HG03025 (cell line): ENCODE data around the gene FCHO2.
"Not testable (repeated sequence)": the region's sequence is repeated elsewhere in the genome, so short reads cannot be mapped to it uniquely, and the experiment has no call there.

Source experiments
- ATAC-seq: cut with Tn5 transposase; IDR thresholded peaks from one replicate; pipeline ENCODE4 v1.9.1; 2021; ENCODE audit warnings: mild to moderate bottlenecking, moderate library complexity; ENCODE audit not compliant: unreplicated experiment, low FRiP score

The FCHO2 gene, protein sequence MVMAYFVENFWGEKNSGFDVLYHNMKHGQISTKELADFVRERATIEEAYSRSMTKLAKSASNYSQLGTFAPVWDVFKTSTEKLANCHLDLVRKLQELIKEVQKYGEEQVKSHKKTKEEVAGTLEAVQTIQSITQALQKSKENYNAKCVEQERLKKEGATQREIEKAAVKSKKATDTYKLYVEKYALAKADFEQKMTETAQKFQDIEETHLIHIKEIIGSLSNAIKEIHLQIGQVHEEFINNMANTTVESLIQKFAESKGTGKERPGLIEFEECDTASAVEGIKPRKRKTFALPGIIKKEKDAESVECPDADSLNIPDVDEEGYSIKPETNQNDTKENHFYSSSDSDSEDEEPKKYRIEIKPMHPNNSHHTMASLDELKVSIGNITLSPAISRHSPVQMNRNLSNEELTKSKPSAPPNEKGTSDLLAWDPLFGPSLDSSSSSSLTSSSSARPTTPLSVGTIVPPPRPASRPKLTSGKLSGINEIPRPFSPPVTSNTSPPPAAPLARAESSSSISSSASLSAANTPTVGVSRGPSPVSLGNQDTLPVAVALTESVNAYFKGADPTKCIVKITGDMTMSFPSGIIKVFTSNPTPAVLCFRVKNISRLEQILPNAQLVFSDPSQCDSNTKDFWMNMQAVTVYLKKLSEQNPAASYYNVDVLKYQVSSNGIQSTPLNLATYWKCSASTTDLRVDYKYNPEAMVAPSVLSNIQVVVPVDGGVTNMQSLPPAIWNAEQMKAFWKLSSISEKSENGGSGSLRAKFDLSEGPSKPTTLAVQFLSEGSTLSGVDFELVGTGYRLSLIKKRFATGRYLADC

DNA sequence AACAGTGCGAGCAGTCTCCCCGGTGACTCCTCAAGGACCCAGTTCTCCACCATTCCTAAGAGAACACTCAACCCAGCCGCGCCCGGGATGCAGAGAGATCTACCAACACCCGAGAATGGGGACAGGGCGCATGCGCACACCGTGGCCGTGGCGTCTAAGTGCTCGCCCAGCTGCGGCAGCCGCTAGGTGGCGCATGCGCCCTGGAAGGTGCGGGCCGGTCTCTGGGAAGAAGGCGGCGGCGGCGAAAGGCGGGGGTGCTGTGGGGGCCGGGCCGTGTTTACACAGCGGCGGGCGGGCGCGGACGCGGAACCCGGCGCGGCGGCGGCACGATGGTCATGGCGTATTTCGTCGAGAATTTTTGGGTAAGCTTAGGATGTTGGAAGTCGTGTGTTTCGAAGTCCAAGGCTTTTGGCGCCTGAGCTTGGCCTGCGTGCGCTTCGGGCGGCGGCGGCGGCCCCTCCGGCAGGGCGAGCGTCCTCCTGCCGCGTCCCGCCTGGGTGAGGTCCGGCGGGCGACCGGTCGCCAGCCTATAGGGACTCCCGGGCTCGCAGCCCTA lies at the start of gene FCHO2:
Gene FCHO2, plus strand, starts transcription at position 274 of the 556 bp plus-strand sequence. Its CDS starts 56 bp downstream, at position 330.
- ATAC-seq: peak; percentile 84

DNA sequence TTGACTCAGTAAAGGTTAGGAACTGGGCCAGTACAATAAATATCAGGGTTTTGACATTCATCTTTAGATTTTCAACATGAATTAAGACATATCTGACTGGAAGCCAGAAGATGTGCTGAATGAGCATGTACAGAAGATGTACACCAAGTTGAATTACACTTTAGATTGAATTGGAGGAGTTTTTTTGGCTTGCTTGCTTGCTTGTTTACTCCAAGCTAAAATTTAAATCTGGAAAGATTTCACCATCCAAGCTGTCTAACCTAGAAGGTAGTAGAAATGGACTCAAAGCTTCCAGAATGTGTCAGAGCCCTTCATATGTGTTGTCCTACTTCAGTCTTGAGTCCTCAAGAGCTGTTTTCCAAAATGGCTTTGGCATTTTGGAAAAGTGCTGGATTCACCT lies 49.0 kb upstream of the FCHO2 start:
- no peak for ATAC-seq

DNA sequence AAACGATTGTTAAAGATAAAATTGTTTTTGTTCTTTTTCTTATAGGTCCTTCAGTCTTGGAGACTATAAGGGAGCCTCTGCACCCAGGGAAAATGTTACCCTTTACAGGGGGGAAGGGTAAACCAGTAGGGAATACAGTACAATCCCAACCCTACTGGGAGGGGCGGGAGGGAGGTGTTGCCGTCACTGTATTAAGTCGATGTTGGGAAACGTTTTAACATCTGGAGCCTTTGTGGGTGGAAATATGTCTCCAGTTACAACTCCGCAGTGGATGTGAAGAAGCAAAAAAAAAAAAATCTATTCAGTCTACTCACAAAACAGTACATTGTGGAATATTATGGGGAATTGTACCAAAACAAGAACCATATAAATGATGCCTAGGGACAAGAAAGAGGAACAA lies 47.2 kb upstream of the FCHO2 start:
- ATAC-seq: no peak

DNA sequence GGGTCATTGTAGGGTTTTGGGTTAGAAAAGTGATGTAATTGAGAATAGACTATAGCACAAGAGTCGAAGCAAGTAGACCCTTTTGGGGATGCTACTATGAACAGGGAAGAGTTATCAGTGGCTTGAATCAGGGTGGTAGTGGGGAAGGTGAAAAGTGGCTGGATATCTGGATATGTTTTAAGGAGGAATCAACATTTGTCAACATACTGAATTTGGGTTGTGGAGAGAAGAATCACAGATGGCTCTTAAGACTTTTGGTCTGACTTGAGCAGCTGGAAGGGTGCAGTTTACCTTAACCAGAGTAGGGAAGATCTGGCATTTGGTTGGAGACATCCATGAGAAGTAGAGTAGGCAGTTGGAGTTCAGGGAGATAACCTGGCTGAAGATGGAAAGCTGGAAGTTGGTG lies 38.5 kb upstream of the FCHO2 start:
- no peak for ATAC-seq

DNA sequence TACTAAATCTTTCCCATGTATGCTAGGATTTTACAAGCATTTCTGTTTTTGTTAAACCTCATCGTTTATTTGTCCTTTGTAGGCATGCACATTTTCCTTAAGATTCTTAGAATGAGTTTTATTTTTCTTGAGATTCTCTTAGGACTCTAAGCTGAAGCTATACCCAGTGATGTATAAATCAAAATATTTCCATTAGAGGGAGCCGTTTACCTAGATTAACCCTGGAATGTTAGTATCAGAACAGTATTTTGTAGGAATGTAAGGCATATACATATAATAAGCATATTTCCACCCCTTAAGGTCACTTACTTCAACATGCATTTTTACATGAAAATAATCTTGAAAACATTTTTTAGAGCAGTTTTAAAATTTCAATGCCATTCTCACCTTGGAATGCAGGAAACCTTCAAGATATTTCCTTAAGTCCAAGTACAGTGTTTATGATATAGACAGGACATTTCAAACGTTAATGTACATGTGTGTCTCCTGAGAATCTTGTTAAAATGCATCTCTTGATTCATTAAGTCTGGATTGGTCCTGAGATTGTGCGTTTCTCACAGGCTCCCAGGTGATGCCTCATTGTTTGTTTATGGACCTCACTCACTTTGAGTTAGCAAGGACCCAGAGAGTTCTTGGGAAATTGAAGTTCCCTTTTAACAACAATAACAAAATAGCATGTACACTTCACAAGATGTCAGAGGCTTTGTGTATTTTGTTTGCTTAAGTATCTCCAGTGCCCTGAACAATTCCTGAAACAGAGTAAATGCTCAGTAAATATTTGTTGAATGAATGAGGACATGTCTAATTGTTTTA lies 34.9 kb upstream of the FCHO2 start:
- ATAC-seq: no peak

DNA sequence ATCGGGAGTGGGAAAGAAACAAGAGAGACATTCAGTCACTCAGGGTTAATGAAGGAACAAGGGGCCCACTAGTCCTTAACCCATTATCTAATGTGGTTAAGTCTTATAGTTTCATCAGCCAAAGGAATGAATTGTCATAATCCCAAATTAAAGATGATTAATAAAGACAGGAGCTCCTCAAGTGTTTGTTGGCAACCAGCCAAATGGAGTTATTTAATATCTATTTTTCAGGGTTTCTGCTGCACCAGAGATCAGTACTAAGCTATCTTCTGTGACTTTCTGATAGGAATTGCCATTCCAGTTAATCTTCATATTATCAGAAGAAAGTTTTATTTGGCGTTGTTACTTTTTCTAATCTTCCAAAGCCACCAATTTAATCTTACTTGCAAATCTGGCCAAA lies 34.0 kb upstream of the FCHO2 start:
- no peak for ATAC-seq

DNA sequence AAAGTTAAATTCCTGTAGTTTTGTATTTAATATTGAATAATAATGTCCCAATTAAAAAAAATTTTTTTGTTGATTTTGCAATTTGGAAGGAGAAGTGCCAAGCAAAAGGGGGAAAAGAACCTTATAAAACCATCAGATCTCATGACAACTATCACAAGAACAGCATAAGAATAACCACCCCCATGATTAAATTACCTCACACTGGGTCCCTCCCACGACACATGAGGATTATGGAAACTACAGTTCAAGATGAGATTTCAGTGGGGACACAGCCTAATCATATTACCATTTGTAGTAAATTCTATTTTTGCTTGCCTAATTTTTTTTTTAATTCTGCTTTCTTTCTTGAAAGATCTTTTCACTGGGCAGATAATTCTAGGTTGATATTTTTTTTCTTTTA lies 33.4 kb upstream of the FCHO2 start:
- no peak for ATAC-seq

DNA sequence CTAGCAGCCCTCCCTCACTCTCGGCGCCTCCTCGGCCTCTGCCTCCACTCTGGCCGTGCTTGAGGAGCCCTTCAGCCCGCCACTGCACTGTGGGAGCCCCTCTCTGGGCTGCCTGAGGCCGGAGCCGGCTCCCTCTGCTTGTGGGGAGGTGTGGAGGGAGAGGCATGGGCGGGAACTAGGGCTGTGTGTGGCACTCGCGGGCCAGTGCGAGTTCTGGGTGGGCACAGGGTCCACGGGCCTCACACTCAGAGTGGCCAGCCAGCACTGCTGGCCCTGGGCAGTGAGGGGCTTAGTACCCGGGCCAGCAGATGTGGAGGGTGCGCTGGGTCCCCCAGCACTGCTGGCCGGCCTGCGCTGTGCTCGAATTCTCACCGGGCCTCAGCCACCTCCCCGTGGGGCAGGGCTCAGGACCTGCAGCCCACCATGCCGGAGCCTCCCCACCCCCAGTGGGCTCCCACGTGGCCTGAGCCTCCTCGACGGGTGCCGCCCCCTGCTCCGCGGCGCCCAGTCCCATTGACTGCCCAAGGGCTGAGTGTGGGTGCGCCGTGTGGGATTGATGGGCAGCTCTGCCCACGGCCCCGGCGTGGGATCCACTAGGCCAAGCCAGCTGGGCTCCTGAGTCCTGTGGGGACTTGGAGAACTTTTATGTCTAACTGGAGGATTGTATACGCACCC lies 30.4 kb upstream of the FCHO2 start:
- ATAC-seq: no peak

DNA sequence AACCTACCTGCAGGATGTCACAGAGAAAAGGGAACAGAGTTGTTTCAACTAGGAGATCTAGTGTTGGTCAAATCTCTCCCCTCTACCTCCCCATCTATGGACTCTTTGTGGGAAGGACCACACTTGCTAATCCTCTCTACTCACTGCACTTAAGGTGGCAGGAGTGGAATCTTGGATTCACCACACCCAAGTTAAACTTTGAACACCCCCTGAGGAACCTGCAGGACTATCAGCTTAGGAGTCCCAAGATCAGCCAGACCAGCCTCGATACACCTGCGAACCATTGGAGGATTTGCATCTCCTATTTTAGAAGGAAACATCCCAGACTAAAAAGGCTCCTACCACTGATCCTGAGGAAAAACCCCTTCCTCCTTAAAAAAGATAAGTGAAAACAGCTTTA lies 23.2 kb upstream of the FCHO2 start:
- not testable (repeated sequence) for ATAC-seq

DNA sequence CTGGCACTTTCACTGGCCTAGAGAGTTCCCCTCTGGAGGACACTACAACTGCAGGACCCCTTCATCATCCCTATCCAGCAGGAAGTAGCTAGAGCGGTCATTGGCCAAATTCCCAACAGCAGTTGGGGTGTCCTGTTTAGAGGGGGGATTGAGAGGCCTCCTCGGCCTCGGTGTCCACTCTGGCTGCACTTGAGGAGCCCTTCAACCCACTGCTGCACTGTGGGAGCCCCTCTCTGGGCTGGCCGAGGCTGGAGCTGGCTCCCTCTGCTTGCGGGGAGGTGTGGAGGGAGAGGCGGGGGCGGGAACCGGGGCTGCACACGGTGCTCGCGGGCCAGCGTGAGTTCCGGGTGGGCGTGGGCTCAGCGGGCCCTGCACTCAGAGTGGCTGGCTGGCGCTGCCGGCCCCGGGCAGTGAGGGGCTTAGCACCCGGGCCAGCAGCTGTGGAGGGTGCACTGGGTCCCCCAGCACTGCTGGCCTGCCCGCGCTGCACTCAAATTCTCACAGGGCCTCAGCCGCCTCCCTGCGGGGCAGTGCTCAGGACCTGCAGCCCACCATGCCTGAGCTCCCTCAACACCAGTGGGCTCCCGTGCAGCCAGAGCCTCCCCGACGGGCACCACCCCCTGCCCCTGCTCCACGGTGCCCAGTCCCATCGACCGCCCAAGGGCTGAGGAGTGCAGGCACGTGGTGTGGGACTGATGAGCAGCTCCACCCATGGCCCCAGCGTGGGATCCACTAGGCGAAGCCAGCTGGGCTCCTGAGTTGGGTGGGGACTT lies 20.7 kb upstream of the FCHO2 start:
- ATAC-seq: not testable (repeated sequence)

DNA sequence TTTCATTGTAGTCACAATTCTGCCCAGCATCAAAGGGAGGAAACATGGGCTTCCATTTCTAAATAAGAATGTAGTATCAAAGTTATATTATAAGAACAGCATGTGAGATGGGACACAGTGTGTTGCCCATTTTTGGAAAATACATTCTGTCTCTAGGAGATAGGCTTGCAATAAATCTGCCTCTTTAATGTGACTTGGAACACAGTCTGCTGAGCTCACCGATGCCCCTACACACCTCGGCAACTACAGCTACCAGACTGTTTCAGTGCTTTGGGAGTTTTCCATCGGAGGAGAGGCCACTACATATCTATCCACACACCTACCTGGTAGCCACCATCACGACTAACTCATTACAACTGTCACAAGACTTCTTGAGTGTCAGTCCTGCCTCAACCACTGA lies 18.9 kb upstream of the FCHO2 start:
- ATAC-seq: no peak

DNA sequence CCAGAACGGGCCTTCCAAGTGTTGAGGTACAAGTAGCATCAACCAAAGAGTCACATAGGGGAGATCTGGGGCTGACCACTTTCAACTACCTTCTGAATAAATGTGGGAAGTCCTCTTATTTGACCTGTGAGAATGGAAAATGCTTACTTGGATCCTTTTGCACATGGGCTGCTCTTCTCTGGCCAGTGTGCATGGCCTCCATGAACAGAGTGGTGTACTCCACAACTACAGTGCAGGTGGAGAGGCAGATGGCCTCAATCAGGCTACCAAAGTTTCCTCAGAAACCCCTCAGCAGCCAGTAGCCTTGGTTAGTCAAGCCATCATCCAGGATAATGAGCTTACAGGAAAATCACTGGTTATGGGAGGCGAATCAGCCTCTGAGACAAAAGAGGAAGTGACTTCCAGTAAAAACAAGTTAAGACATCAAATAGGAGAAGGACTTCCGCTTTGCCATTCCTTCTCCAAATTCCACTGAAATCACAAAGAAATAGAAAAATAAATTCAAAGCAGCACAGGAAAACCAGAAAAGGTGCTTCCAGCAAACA lies 18.3 kb upstream of the FCHO2 start:
- no peak for ATAC-seq

DNA sequence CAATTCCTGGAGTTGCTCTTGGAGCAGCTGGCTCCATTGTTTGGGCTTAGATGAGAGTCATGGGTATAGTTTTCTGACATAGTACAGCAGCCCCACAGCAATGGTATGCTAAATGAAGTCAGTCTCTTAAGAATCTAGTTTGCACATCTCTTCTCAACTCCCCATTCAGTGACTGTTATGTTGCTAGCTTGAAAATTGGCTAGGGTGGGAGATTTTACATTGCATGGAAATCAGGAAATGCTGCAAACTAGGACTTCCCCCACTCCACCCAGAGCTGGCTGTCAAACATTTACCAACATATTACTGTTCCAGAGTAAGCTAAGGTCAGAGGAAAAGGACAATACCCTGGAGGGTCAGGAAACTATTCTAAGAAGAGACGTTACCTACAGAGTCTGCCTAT lies 17.6 kb upstream of the FCHO2 start:
- no peak for ATAC-seq

DNA sequence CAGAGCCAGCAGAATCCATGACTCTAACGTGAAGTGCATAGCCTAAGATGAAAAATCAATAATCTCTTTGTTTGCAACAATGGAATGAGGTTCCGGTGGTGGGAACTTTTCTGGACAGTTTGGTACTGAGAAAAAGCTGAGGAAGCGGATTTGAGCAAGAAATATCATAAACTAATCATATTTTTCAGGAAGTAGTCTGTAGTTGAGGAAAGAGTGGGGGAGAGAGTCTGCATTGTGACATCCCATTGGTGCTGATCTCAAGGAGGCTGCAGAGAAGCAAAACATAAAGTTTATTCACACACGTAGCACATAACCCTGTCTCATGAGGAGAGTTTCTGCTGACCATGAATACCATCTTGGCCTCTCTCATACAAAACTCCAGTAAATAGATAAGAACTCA lies 15.8 kb upstream of the FCHO2 start:
- ATAC-seq: no peak

DNA sequence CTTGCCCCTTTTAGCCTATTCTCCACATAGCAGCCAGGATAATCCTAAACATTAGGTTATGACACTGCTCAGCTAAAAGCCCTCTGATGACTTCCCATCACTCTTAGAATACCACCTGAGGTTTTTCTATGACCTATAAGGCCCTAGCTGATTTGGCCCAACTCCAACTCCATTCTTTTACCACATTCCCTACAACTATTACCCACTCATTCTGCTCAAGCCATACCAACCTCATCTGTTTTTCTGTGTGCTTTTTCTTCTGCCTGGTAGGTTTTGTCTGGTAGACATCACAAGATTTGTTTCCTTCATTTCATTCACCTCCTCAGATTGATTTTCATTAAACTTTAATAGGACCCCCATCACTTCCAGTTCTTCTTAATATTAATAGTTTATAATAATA lies 12.5 kb upstream of the FCHO2 start:
- no peak for ATAC-seq

DNA sequence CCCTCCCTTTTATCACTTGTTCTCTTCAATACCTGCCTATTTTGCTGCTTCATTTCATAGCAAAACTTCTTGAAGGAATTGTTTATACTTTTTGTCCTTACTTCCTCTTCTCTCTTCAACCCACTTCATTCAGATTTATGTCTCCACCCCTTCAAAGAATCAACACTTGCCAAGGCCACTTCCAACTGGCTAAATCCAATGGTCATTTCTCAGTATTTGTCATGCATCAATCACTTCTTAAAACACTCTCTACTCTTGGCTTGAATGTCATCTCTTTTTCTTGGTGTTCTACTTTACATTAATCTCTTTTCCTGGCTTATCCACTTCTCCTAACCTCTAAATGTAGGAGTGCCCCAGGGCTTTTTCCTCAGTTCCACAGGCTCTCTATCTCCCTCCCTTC lies 8.3 kb upstream of the FCHO2 start:
- no peak for ATAC-seq

DNA sequence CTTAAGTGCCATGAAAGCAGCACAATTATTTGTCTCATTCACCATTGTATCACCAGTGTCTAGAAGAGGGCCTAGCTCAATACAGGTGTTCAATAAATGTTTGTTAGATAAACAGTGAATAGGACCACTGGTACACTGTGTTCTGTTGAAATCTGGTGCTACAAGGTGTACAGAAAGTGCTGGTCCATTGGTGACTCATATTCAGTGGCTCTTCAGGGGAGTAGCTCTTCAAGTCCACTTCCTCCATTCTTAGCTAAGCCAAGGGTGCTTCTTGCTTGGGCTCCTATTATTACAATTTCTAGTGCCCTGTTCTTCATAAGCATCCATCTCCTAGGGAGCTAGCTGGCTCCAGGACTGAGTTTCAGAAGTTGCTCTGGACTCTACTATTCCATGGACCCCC lies 6.4 kb upstream of the FCHO2 start:
- ATAC-seq: no peak

DNA sequence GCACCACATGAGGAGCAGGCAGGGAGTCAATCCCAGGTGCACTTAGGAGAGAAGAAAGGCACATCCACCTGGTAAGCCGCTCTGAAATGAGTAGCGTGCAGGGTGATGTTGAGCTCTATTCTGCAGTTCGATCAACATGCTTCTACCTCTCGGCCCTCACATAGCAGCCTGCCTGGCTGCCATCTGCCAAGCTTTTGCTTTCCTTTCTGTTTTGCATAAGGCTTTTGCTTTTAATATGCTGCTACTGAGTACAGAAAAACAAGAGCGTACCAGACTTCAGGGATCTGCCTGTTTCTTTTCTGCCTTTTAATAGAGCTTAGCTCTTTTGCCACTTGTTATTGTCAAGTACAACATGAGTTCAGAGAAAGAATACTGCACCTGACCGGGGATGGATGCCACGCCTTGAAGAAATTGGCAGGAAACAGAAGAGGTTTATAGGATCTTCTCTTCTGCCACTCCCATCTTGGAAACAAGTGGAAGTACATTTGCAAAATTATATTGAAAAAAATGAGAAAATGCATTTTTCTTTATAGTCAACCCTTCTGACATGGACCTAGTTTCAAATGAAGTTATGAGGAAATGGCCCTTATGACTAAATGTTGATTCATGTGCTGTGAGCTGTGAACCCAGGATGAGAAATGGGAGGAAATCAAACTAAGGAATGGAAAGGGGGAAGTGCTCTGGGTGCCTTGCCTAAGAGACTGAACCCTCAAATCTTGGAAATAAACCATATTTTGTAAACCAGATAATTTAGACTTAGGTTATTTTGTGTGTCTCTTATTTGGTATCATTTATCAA lies 4.0 kb upstream of the FCHO2 start:
- ATAC-seq: no peak
